Measurements from ENCODE around the gene PAQR7.

DNA sequence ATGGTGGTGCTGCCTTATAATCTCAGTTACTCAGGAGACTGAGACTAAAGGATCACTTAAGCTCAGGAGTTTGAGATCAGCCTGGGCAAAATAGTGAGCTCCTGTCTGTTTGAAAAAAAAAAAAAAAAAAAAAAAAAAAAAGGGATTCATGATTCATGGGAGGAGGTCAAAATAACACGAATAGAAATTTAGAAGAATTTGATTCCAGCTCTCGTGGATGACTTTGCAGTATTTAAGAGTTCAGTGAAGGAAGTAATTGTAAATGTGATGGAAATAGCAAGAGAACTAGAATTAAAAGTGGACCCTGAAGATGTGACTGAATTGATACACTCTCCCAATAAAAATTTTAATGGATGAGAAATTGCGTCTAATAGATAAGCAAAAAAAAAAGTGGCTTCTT lies 32.0 kb downstream of the PAQR7 start:
- TF ChIP-seq CTCF (IDR thresholded peaks at IDR 0.05; ENCODE audit: low read depth, low read length) (no peak), EZH2phosphoT487 (IDR thresholded peaks at IDR 0.05; ENCODE audit: low read depth) (no peak)
